Heart left ventricle (tissue), 16 donors: ENCODE measurements around the gene GRAPL. TPM values are rescaled to one million over a fixed set of nuclear protein-coding genes. Genes with fewer than 3 reads are reported as not detected.
"Not testable (repeated sequence)": the region's sequence is repeated elsewhere in the genome, so short reads cannot be mapped to it uniquely, and the experiment has no call there.

ENCODE experiments used
- ATAC-seq, 4 donors: fragments of 200-7000 bp; cut with Tn5 transposase; one replicate each; pipeline ENCODE4 v1.9.1; 2020 to 2022; ENCODE audit warnings: moderate library complexity in 4 of 4, mild to moderate bottlenecking in 3 of 4, moderate number of reproducible peaks in 1 of 4
- DNase-seq, 5 donors: peaks; one replicate each; pipeline ENCODE4 v3.0.0-alpha.2; 2020
- H3K27ac ChIP-seq, 12 donors: fragments of 200-600 bp; sonication (generic) in 4 of 12; one replicate each; pipeline versions ENCODE4 v1.5.0 to v1.8.0; 2016 to 2022; ENCODE audit warnings: mild to moderate bottlenecking in 2 of 12
- H3K27me3 ChIP-seq, 9 donors: fragments of 200-600 bp; sonication (generic) in 2 of 9; one replicate each; pipeline versions ENCODE4 v1.5.1 to v1.8.0; 2016 to 2022; ENCODE audit warnings: mild to moderate bottlenecking in 3 of 9
- H3K36me3 ChIP-seq, 9 donors: fragments of 200-600 bp; sonication (generic) in 2 of 9; one replicate each; pipeline versions ENCODE4 v1.5.0 to v1.8.0; 2018 to 2022; ENCODE audit warnings: mild to moderate bottlenecking in 2 of 9
- H3K4me1 ChIP-seq, 12 donors: fragments of 200-600 bp; sonication (generic) in 4 of 12; one replicate each; pipeline versions ENCODE4 v1.5.0 to v1.8.0; 2016 to 2022; ENCODE audit warnings: mild to moderate bottlenecking in 3 of 12
- H3K4me3 ChIP-seq, 12 donors: fragments of 200-600 bp; sonication (generic) in 4 of 12; one replicate each; pipeline versions ENCODE4 v1.5.0 to v1.8.0; 2017 to 2022; ENCODE audit warnings: mild to moderate bottlenecking in 9 of 12, moderate library complexity in 4 of 12
- H3K9me3 ChIP-seq, 12 donors: fragments of 200-600 bp; sonication (generic) in 4 of 12; one replicate each; pipeline versions ENCODE4 v1.5.0 to v1.8.0; 2016 to 2022; ENCODE audit warnings: mild to moderate bottlenecking in 1 of 12
- CTCF ChIP-seq, 12 donors: fragments of 200-600 bp; sonication (generic) in 4 of 12; IDR thresholded peaks; one replicate each; pipeline versions ENCODE4 v1.5.0 to v1.8.0; 2018 to 2022; ENCODE audit warnings: antibody characterized with exemption in 12 of 12, mild to moderate bottlenecking in 5 of 12
- WGBS, 4 donors: extraction: QIAGEN DNeasy Blood & Tissue Kit in 2 of 4; methylation state at CpG; one replicate each; pipeline versions ENCODE4 v1.1.5 to v1.1.7; 2013 to 2018; 5-methylcytosine and 5-hydroxymethylcytosine counted together
- intact Hi-C, 10 donors: fragments of 100-400 bp; cut with DNase I; formaldehyde crosslinking; loops; one replicate each; pipeline versions ENCODE4 v1.11.1 to v1.14.2; 2022
- polyA plus RNA-seq, 2 donors: library from polyadenylated mRNA; stranded (reverse); fragments of 200-250 nt; gene quantifications; one replicate each; pipeline ENCODE4 v1.2.3, GENCODE V29; 2013
- total RNA-seq, 9 donors: library from RNA; depleted of rRNA in 2 of 9; stranded (reverse); fragments of >200 nt in 2 of 9; fragmentation: NEBNext Ultra II Directional in 3 of 9; extraction: Animal tissue kit (Norgen Biotek cat#: 25700) in 3 of 9; gene quantifications; one replicate each; pipeline versions ENCODE4 v1.1.0 to v1.2.4, GENCODE V29; 2016 to 2023
- donor health status: ischemic (EF 13 %, LVEDD 7.1; RV severe dilation, severe dysfunction).
- donor health status: healthy with polysubstance abuse.
- donor health status: DM: no; HTN: yes; CAD: no.
- donor health status: DM: no; HTN: no; CAD: no.
- donor health status: ischemic (EF 25% LVEDD 6.9; RV normal size, moderate dysfunction).
- donor health status: ischemic (EF 25% LVEDD 5.7; RV mildly dilated, moderate dysfunction).
- donor health status: healthy.
- donor health status: DM: yes; HTN: yes; CAD: no.
- donor health status: ischemic (EF 35%, LVEDD 5.7; RV mildly dilated, moderate dysfunction).
- donor health status: nonischemic (EF 11% LVEDD 7.7; RV severe dilation, severe dysfunction).
- donor health status: DM: yes; HTN: yes; CAD: no.
- donor health status: PGD.
- donor health status: ischemic (EF 29% LVEDD 5.4; RV normal size, mild dysfunction).
- donor health status: nonischemic (EF 23%, LVEDD 6.1; RV moderate dilation, normal function).

Gene GRAPL
- total and polyA plus RNA-seq, 11 donors = 0.69 to 5.9 (median 1.6) TPM; not detected in 1

DNA sequence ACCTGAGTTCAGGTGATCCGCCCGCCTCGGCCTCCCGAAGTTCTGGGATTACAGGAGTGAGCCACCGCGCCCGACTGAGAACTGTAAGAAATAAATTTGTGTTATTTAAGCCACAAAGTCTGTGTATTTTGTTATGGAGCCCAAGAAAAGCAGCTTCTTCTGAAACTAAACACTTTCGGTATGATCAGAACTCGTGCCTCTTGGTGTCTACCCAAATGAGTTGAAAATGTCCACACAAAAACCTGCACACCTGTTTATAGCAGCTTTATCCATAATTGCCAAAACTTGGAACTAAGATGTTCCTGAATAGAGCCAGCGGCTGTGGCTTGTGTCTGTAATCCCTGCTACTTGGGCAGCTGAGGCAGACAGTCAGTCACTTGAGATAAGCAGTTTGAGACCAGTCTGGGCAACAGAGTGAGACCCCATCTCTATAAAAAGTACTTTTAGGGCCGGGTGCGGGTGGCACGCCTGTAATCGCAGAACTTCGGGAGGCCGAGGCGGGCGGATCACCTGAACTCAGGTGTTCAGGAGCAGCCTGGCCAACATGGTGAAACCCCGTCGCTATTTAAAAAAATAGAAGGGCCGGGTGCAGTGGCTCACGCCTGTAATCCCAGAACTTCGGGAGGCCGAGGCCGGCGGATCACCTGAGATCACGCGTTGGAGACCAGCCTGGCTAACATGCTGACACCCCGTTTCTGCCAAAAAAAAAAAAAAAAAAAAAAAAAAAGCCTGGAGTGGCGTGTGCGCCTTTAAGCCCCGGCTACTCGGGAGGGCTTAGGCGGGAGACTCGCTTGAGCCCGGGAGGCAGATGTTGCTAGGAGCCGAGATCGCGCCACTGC lies 61.7 kb downstream of the GRAPL start:
- H3K27me3 ChIP-seq = not testable (repeated sequence)

GRCh38 chr17:19189781-19190405 lies 62.5 kb downstream of the GRAPL start:
- ATAC-seq = peak in 2 of 4 donors; percentile 23 to 64
- no CpG with 5 or more reads among the region's 36 CpGs for WGBS, 4 donors
- not testable (repeated sequence) for H3K4me3 ChIP-seq

More for the DNA sequence above, 61.7 kb downstream of the GRAPL start:
- DNase-seq, H3K36me3 ChIP-seq, H3K9me3 ChIP-seq, H3K4me3 ChIP-seq, H3K27ac ChIP-seq, H3K4me1 ChIP-seq, intact Hi-C loops: not testable (repeated sequence)
- ATAC-seq = peak; percentile 80 to 93 (median 90)
- WGBS, 4 donors = no CpG with 5 or more reads among the region's 39 CpGs

GRCh38 chr17:19196382-19197204 lies 69.2 kb downstream of the GRAPL start:
- Histone ChIP-seq H3K4me3 (peak overlapping the region in 8 of 12 donors; percentile 32 to 59 (median 42)), H3K27ac (peak overlapping the region in 4 of 12 donors; percentile 39 to 59 (median 47))
- ATAC-seq (peak; percentile 93 to 98 (median 98)), DNase-seq (peak in 1 of 5 donors; percentile 22)
- WGBS, 4 donors = 2% methylated on average over 11 of the region's 33 CpGs; no CpG with 5 or more reads in 3 of the 4 donors
- TF ChIP-seq CTCF (IDR thresholded peaks at IDR 0.05) = peak in 1 of 12 donors; percentile 20
- H3K36me3 ChIP-seq, intact Hi-C loops, H3K9me3 ChIP-seq, H3K4me1 ChIP-seq, H3K27me3 ChIP-seq: not testable (repeated sequence)

More at GRCh38 chr17:19189781-19190405, 62.5 kb downstream of the GRAPL start:
- H3K4me1 ChIP-seq, H3K36me3 ChIP-seq, DNase-seq, intact Hi-C loops, H3K27me3 ChIP-seq, H3K9me3 ChIP-seq, H3K27ac ChIP-seq: not testable (repeated sequence)

GRCh38 chr17:19202448-19202847 lies 75.1 kb downstream of the GRAPL start:
- H3K4me1 ChIP-seq, H3K36me3 ChIP-seq, H3K4me3 ChIP-seq, H3K27ac ChIP-seq, H3K27me3 ChIP-seq, DNase-seq, H3K9me3 ChIP-seq, intact Hi-C loops: not testable (repeated sequence)
- no CpG with 5 or more reads among the region's 20 CpGs for WGBS, 4 donors
- peak; percentile 92 to 96 (median 95) for ATAC-seq

DNA sequence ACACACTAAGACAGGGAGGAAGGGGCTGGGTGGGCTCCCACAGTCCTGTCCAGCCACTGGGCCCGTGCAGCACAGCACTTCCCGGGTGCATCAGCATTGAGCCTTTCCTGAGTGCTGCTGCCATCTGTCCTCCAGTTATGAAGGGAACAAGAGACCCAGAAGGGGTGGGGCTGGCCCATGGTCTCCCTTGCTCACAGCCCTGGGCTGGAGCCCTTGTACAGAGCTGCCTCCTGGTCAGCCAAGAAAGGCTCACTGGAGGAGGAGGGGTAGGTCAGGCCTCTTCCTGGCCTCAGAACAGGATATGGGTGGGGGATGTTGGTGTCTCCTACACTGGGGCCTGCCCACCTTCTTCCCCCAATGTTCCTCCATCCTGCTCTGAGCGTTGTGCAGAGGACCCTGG lies 76.0 kb downstream of the GRAPL start:
- H3K4me1 ChIP-seq, intact Hi-C loops, H3K9me3 ChIP-seq, H3K4me3 ChIP-seq, H3K27me3 ChIP-seq, H3K27ac ChIP-seq, H3K36me3 ChIP-seq, DNase-seq: not testable (repeated sequence)
- ATAC-seq = peak; percentile 14 to 78 (median 43)
- WGBS, 4 donors = no CpG with 5 or more reads among the region's 3 CpGs

Other genes starting within 250 kb of the GRAPL start
- gene SLC5A10, start 175.4 kb upstream of the GRAPL start, total RNA-seq = under 1 TPM in 2 of 9 donors, not detected in 7; 0.11 to 0.31 TPM
- under 1 TPM; 0.04 to 0.08 TPM for gene SLC5A10, start 175.4 kb upstream of the GRAPL start, polyA plus RNA-seq
- 1 to 10 TPM; 1.2 to 7.4 (median 1.8) TPM for gene FAM83G, start 122.8 kb upstream of the GRAPL start, total RNA-seq
- gene FAM83G, start 122.8 kb upstream of the GRAPL start, polyA plus RNA-seq = 10 to 100 TPM in 1 of 2 donors, 1 to 10 TPM in 1; 1.5 to 12.8 TPM
- 1 to 10 TPM; 1.1 to 6.3 (median 2.1) TPM for gene GRAP, start 80.6 kb upstream of the GRAPL start, total RNA-seq
- gene GRAP, start 80.6 kb upstream of the GRAPL start, polyA plus RNA-seq = 1 to 10 TPM; 2.1 to 3.3 TPM
- gene EPN2, start 109.8 kb downstream of the GRAPL start, total RNA-seq = 100 to 1,000 TPM in 1 of 9 donors, 10 to 100 TPM in 8; 43.9 to 114 (median 73.9) TPM
- gene EPN2, start 109.8 kb downstream of the GRAPL start, polyA plus RNA-seq = 10 to 100 TPM; 26.4 to 37.9 TPM
- 10 to 100 TPM in 5 of 9 donors, 1 to 10 TPM in 4; 5.6 to 27.9 (median 10.8) TPM for gene B9D1, start 235.1 kb downstream of the GRAPL start, total RNA-seq
- 10 to 100 TPM in 1 of 2 donors, 1 to 10 TPM in 1; 9.1 to 10.7 TPM for gene B9D1, start 235.1 kb downstream of the GRAPL start, polyA plus RNA-seq